GM04503 (cell line): ENCODE measurements around the gene IL19.

Experiments
- DNase-seq: peaks from one replicate; pipeline ENCODE4 v3.0.0-alpha.2; 2012; ENCODE audit warnings: low read depth

IL19 gene

DNA sequence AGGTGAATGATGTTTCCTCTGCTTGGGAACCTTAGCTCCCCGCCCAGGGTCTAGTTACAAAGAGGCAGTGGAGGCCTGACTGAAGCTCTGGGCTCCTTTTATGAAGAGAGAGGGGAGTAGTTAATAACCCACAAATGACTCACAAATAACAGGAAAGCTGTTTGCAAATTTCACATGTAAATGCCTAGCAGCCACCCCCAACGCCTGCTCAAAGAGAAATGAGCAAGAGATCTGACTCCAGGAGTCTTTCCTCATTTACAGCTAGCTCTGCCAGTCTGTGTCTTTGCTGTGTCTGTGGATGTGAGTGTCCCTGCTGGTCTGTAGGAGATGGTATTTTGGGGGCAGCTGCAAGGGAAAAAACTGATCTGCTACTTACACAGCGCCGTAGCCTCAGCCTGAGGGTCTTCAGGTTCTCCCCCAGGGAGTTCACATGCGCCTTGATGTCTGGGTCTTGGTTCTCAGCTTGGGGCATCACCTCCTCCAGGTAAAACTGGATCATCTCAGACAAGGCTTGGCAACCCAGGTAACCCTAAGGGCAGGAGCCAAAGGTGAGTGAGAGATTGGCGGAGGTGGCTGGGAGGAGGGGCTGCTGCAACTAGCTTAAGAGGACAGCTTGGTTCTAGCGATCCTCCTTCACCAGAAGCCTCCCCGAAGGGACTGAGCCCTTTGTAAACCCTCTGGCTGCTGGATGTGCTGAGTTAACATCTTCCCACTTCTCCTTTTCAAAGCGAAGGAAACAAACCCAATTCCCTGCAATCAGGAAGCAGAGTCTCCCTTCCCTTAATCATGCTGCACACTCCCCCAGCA lies at the start of gene IL19:
IL19 (plus strand) TSS at position 243 of the 807 bp plus-strand sequence. CDS start 65,890 bp downstream, outside the sequence.
- DNase-seq, result no peak

GRCh38 chr1:206721454-206721853 lies 49.1 kb upstream of the IL19 start:
- DNase-seq, result no peak

DNA sequence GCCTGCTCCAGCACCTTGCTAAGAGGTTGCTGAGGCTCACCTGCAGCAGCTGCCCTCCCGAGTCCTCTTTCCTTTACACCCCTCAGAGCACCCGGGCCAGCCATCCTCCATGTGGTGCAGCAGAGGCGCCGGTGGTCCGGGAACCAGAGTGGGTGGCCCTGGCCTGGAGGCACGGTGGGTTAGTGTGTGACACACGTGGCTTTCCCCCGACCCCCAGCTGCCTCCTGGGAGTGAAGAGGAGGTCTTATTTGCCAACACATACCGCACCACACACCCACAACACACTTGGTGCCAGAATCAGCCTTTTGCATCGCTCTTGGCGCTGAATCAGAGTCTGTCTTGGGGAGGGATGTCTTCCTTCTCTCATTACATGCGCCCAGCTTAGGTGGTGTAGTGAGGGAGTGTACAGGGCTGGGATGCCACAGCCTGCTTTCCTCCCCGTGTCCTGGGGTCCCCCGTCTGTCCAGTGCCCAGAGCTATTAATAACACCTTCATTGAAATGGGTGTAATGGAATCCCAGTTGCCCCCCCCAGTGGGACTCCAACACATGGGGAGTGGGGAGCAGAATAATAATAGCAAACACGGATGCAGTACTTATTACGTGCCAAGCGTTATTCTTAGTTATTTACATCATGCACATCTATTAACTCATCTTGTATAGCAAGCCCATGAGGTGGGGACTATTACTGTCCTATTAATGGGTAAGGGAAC lies 47.7 kb upstream of the IL19 start:
- DNase-seq, result no peak

GRCh38 chr1:206723462-206723804 lies 47.1 kb upstream of the IL19 start:
- DNase-seq, result no peak

DNA sequence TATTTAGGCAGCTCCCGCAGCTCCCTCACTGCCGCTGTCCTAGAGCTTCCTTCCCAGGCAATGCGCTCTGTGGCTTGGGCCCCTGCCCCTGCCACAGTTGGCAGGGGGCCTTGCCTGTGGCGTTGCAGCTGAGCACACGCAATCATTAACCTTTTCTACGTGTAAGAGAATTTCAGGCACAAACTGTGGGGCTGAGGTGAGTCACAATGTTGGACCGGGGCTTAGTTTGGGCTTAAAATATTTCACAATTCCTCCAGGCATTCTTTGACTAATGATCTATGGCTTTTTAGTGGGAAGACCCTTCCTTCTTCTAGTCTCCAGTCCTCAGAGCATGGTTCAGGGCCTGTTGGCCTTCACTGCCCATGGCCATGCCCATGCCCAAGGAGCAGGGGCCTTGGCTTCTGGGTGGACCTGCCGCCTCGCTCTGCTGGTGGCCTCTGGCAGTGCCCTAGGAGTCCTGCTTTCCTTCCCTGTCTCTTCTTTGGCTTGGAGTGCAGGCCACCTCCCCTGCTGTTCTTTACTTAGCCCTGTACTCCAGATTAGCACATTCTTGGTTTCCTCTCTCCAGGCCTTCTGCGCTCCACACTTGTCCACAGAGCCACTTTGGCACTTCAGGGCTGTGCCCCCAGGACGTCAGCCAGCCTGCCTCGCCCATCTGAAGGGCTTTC lies 46.6 kb upstream of the IL19 start:
- no peak for DNase-seq

DNA sequence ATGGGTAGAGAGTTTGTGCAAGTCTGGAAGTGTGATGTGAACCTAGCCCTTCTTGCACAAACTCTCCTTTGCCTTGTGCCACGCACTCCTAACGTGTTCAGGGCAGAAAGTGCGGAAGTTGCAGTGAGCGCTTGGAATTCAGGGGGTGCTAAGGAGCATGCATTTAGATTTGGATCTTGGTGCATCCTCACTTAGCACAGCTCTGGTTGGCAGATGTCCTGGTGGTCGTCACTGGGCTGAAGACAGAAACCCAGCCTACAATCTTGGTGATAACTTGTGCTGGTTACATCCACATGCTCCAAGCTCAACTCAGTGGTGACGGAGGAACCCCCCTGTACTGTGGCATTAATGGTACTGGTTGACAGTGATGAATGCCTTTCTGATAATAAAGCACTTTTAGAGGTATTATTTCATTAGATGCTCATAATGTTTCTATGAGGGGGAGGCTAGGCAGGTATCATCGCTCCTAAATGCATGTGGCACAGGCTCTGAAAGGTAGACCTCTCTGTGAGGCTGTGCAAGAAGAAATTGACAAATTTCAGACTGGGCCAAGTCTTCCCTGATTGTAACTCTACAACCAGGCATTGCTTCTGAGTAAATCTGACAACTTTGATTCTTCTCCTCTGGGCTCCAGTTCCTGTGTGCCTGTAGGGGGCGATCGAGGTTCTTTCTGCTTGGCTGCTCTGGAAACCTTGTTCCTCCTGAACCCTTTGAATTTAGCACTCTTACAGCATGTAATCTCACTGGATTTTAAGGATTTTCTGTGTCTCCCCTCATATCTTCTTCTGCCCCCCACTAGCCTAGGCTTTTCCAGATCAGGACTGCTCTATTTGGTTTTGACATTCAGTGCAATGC lies 45.2 kb upstream of the IL19 start:
- DNase-seq, result no peak

- no peak for DNase-seq
These were observed 42.4 kb upstream of the IL19 start for GRCh38 chr1:206727981-206728696.

GRCh38 chr1:206728697-206728987 lies 41.9 kb upstream of the IL19 start:
- no peak for DNase-seq

DNA sequence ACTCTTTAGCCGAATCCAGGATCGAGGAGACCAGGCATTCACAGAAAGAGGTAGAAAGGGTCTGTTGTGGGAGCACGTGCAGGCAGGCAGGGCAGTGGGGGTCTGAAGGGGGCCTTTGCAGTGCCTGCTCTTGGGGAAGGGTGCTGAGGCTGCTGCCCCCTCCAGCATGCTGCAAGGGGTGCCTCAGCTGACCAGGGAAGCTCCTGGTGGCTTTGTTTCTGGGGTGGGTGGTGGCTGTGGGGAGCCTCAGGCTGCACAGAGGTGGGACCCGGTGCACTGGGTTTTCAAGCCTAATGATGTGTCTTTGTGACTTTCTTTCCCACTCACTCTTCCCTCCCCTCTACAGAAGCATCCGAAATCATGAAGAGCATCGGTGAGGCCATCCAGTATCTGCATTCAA lies 41.5 kb upstream of the IL19 start:
- no peak for DNase-seq

DNA sequence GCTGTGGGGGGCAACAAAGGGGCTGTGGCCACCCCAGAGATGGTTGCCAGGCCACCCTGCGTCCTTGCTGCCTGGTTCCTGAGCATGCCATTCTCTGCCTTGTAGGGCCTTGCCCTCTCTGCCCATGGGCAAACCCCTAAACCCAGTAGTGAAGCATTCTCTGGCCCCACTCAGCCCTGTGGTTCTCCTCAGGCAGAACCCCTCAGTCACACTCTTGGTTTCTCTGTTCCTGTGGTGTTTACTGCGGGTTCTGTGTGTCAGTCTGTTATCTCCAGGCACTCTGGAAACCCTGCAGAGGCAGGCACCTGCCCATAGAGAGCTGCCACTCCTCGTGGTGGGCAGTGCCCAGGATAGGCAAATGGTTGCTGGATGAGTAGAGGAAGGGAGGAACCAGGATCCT lies 41.1 kb upstream of the IL19 start:
- no peak for DNase-seq

- no peak for DNase-seq
These were observed 38.1 kb upstream of the IL19 start for GRCh38 chr1:206732508-206732907.

DNA sequence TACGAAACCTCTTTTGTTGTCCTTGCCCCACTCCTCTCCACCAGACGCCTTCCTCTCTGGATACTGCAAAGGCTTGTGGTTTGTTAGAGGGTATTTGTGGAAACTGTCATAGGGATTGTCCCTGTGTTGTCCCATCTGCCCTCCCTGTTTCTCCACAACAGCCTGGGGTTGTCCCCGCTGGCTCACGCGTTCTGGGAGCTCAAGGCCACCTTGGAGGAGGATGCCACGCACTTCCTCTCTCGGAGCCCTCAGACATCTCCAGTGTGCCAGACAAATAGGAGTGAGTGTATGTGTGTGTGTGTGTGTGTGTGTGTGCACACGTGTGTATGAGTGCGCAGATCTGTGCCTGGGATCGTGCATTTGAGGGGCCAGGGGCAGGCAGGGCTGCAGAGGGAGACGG lies 37.6 kb upstream of the IL19 start:
- no peak for DNase-seq

DNA sequence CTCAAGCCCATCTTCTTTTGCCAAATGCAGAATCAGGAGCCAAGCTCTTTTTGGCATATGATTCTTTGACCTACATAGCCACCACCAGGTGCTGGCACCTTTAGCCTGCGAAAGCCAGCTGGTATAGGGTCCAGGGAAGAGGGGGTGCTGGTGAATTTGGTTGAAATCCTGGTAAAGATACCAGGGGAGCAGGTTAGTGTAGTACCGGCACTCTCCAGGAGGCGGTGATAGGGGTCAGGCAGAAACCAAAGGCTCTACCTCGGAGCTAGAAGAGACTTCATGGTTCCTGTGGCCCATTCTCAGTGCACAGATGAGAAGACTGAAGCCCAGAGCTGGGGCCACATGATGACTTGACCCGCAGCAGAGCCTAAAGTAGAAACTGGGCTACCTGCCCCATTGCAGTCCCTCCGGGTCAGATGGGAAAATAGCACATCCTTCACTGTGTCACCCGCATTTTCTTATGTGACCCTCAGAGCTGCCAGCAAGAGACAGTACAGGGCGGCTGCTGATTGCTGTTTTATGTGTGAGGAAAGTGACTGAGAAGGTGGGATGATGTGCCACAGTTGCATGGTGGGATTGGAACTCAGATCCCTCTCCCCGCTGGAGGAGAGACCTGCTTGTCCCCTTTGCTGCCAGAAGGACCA lies 36.0 kb upstream of the IL19 start:
- no peak for DNase-seq

- no peak for DNase-seq
These were observed 35.0 kb upstream of the IL19 start for GRCh38 chr1:206735553-206736031.

DNA sequence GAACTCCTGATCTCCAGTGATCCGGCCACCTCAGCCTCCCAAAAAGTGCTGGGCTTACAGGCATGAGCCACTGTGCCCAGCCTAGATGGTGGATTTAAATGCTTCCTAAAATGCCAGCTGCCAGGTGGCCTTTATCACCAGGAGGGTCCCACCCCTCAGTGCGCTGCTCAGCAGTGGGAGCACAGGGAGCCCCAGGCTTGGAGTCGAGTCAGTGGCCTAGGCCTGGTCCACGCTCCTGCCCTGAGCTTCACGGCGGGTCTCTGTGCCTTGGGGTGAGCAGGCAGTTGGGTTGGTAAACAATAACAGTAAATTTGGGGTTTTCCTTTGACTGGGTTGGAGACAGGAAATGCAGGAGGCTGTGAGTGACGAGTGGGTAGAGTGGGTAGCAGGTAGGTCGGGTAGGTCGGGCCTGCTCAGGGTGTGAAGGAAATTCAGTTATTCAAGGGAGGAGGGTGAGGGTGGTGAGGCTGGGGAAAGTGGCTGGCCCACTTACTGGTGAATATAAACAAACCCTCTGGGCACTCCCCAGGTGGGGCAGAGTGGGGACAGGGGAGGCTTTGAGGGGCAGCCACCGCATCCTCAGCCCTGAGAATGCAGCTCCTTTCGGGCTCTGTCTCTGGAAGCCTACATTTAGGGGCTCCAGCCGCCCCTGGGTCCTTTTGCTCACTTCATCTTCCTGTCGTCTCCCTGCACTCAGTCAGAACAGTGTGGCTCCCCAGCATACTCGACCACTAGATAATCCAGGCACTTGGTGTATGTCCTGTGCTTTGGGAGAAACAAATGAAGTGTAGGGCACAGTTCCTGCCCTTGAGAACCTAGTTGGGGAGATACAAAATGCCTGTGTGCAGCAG lies 33.5 kb upstream of the IL19 start:
- DNase-seq, result no peak

GRCh38 chr1:206737729-206738201 lies 32.8 kb upstream of the IL19 start:
- DNase-seq, result no peak

- no peak for DNase-seq
These were observed 31.9 kb upstream of the IL19 start for GRCh38 chr1:206738370-206739366.

- no peak for DNase-seq
These were observed 31.0 kb upstream of the IL19 start for GRCh38 chr1:206739411-206740076.
